ENCODE measurements around the gene TNRC6B. TPM values are rescaled to one million over a fixed set of nuclear protein-coding genes. Genes with fewer than 3 reads are reported as not detected.

TNRC6B gene
- total and polyA plus RNA-seq, 2 experiments from 2014 or later = 23.7 to 25.8 TPM

DNA sequence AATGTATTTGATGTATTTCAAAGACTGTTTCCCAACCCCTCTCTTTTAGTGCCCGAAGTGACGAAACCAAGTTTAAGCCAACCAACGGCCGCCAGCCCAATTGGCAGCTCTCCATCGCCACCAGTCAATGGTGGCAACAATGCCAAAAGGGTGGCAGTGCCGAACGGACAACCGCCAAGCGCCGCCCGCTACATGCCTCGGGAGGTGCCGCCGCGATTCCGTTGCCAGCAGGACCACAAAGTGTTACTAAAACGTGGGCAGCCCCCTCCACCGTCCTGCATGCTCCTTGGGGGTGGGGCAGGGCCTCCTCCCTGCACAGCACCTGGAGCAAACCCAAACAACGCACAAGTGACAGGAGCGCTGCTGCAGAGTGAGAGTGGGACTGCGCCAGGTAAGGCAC, 84.1 kb downstream of the TNRC6B start:
- Histone ChIP-seq H3K4me1 (ENCODE audit: insufficient read depth) (peaks cover 24% of the 10 kb centered on the region), H3K36me3 (replicated peaks; ENCODE audit: insufficient read depth, low read depth) (no peaks in the 10 kb centered on the region)

DNA sequence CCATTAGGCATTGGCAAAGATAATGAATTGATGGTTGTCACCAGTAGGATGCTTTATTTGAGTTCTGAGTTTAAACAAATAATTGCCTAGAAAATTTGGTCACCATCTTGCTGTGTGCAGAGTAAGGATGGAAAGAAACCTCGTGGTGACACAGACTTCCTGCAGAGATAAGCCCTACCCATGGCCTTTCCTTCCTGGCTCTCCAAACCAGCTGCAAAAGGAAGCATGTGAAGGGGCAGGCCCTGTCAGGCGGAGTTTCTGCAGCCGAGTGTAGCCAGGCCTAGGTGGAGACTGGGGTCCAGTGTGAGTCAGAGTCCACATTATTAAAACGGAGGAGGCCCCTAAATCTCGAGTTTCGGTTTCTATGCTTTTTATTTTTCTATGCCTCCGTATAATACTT, 85.5 kb downstream of the TNRC6B start:
- Histone ChIP-seq H3K4me2 (no peak overlapping the region), H3K27me3 (no peaks in the 10 kb centered on the region), H3K4me3 (no peak overlapping the region), H3K27ac (no peak overlapping the region), H3K4me1 (ENCODE audit: insufficient read depth) (peaks cover 14% of the 10 kb centered on the region), H2AFZ (no peak overlapping the region), H3K36me3 (replicated peaks; ENCODE audit: insufficient read depth, low read depth) (no peaks in the 10 kb centered on the region), H4K20me1 (ENCODE audit: insufficient read depth, poor library complexity, severe bottlenecking) (peaks cover 6% of the 10 kb centered on the region), H3K79me2 (peaks cover 56% of the 10 kb centered on the region), H3K9me3 (ENCODE audit: low read depth) (no peaks in the 10 kb centered on the region), H3K9me2 (replicated peaks; ENCODE audit: insufficient read depth) (no peaks in the 10 kb centered on the region)
- WGBS (ENCODE audit: low lambda C conversion rate, missing lambda C conversion rate) = 80% methylated on average over 7 of the region's 7 CpGs
- TF ChIP-seq CTCF (IDR thresholded peaks at IDR 0.05; ENCODE audit: poor library complexity) (no peak), EZH2phosphoT487 (IDR thresholded peaks at IDR 0.05; ENCODE audit: low read depth, severe bottlenecking, unreplicated experiment) (no peak), EZH2 (IDR thresholded peaks at IDR 0.05; ENCODE audit: borderline replicate concordance) (no peak)
- DNase-seq (ENCODE audit: low spot score) = no peak

More for the DNA sequence above, 84.1 kb downstream of the TNRC6B start:
- Histone ChIP-seq H4K20me1 (ENCODE audit: insufficient read depth, poor library complexity, severe bottlenecking) (peaks cover 8% of the 10 kb centered on the region), H3K27ac (no peak overlapping the region), H2AFZ (no peak overlapping the region), H3K79me2 (peaks cover 53% of the 10 kb centered on the region), H3K4me2 (no peak overlapping the region), H3K9me2 (replicated peaks; ENCODE audit: insufficient read depth) (no peaks in the 10 kb centered on the region), H3K9me3 (ENCODE audit: low read depth) (no peaks in the 10 kb centered on the region), H3K4me3 (no peak overlapping the region), H3K27me3 (no peaks in the 10 kb centered on the region)
- 98% methylated on average over 21 of the region's 21 CpGs for WGBS (ENCODE audit: low lambda C conversion rate, missing lambda C conversion rate)
- DNase-seq (ENCODE audit: low spot score) = no peak
- TF ChIP-seq EZH2phosphoT487 (IDR thresholded peaks at IDR 0.05; ENCODE audit: low read depth, severe bottlenecking, unreplicated experiment) = no peak
- TF ChIP-seq CTCF (IDR thresholded peaks at IDR 0.05; ENCODE audit: poor library complexity) = no peak
- no peak for TF ChIP-seq EZH2 (IDR thresholded peaks at IDR 0.05; ENCODE audit: borderline replicate concordance)

GRCh38 chr22:40265783-40266182, 88.1 kb downstream of the TNRC6B start:
- DNase-seq (ENCODE audit: low spot score) = no peak
- Histone ChIP-seq H3K27ac (no peak overlapping the region), H3K4me3 (no peak overlapping the region), H2AFZ (no peak overlapping the region), H3K36me3 (replicated peaks; ENCODE audit: insufficient read depth, low read depth) (no peaks in the 10 kb centered on the region), H3K4me1 (ENCODE audit: insufficient read depth) (no peaks in the 10 kb centered on the region), H3K9me2 (replicated peaks; ENCODE audit: insufficient read depth) (no peaks in the 10 kb centered on the region), H3K79me2 (peaks cover 43% of the 10 kb centered on the region), H3K4me2 (no peak overlapping the region), H3K9me3 (ENCODE audit: low read depth) (no peaks in the 10 kb centered on the region), H3K27me3 (no peaks in the 10 kb centered on the region), H4K20me1 (ENCODE audit: insufficient read depth, poor library complexity, severe bottlenecking) (no peaks in the 10 kb centered on the region)
- WGBS (ENCODE audit: low lambda C conversion rate, missing lambda C conversion rate) = 98% methylated on average over 4 of the region's 4 CpGs
- TF ChIP-seq CTCF (IDR thresholded peaks at IDR 0.05; ENCODE audit: poor library complexity) (no peak), EZH2 (IDR thresholded peaks at IDR 0.05; ENCODE audit: borderline replicate concordance) (no peak), EZH2phosphoT487 (IDR thresholded peaks at IDR 0.05; ENCODE audit: low read depth, severe bottlenecking, unreplicated experiment) (no peak)

DNA sequence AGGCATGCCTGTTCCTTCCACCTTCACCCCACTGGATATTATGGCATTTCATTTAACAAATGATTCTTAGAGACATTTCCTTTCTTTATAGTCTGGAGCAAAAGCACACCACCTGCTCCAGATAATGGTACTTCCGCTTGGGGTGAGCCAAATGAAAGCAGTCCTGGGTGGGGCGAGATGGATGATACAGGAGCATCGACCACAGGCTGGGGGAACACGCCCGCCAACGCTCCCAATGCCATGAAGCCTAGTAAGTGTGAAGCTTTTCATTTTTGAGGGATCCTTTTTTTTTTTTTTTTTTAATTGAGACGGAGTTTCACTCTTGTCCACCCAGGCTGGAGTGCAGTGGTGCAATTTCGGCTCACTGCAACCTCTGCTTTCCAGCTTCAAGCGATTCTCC, 92.3 kb downstream of the TNRC6B start:
- no peaks in the 10 kb centered on the region for H3K27me3 ChIP-seq
- H3K9me2 ChIP-seq (replicated peaks; ENCODE audit: insufficient read depth) = no peaks in the 10 kb centered on the region
- no peak overlapping the region for H2AFZ ChIP-seq
- no peaks in the 10 kb centered on the region for H3K9me3 ChIP-seq (ENCODE audit: low read depth)
- H3K79me2 ChIP-seq = peaks cover 12% of the 10 kb centered on the region
- DNase-seq (ENCODE audit: low spot score) = no peak
- H3K4me1 ChIP-seq (ENCODE audit: insufficient read depth) = peaks cover 10% of the 10 kb centered on the region
- no peak overlapping the region for H3K4me3 ChIP-seq
- TF ChIP-seq CTCF (IDR thresholded peaks at IDR 0.05; ENCODE audit: poor library complexity) (no peak), EZH2 (IDR thresholded peaks at IDR 0.05; ENCODE audit: borderline replicate concordance) (no peak), EZH2phosphoT487 (IDR thresholded peaks at IDR 0.05; ENCODE audit: low read depth, severe bottlenecking, unreplicated experiment) (no peak)
- peaks cover 3% of the 10 kb centered on the region for H4K20me1 ChIP-seq (ENCODE audit: insufficient read depth, poor library complexity, severe bottlenecking)
- H3K27ac ChIP-seq = no peak overlapping the region
- no peaks in the 10 kb centered on the region for H3K36me3 ChIP-seq (replicated peaks; ENCODE audit: insufficient read depth, low read depth)
- no peak overlapping the region for H3K4me2 ChIP-seq
- WGBS (ENCODE audit: low lambda C conversion rate, missing lambda C conversion rate) = 99% methylated on average over 9 of the region's 9 CpGs
